ENCODE results near the gene TRPM7. TPM values are rescaled to one million over a fixed set of nuclear protein-coding genes. Genes with fewer than 3 reads are reported as not detected.

The TRPM7 gene
- total and polyA plus RNA-seq, 2 of the 13 experiments (the other 11 are each of a cell fraction or from before 2014, with no cell fraction given): 11.0 to 36.0 TPM

DNA sequence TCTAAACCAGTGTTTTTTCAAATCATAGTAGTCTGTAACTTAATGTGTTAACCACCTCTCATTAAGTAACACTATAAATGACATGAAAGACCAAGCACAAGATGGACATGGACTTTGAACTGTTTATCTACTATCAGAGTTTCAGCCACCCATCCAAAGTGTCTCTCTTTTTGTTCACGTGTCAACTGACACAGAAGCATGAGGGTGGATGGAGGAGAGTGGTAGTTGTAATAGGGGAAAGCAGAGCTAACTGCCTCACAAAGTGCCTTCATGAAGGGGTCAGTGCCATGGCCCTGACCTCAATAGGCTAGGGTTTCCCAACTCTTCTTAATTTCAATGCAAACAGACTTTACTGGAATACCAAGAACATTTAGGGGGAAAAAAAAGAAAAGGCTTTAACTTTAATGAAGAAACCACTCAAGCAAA, 32.1 kb upstream of the TRPM7 start (continued):
- TF ChIP-seq, protein P1, sequence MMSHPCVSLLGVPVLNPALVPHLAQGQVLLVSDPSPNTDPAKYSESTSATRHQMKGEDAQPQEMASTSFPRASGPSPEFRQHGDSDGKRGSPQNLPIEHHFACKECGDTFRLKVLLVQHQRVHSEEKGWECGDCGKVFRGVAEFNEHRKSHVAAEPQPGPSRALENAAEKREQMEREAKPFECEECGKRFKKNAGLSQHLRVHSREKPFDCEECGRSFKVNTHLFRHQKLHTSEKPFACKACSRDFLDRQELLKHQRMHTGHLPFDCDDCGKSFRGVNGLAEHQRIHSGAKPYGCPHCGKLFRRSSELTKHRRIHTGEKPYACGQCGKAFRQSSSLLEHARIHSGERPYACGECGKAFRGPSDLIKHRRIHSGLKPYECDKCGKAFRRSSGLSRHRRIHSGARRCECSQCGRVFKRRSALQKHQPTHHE (CRISPR knock-in tag; IDR thresholded peaks at IDR 0.05; ENCODE audit: borderline replicate concordance): no peak
- no peak for TF ChIP-seq ZNF724P (CRISPR knock-in tag; IDR thresholded peaks at IDR 0.05; ENCODE audit: borderline replicate concordance)
- TF ChIP-seq KDM3A (CRISPR knock-in tag; IDR thresholded peaks at IDR 0.05; ENCODE audit: low read depth): 0 out of 2 replicates have a peak, but pooled peaks have one; percentile 38
- peak; percentile 92 for TF ChIP-seq ZNF264 (CRISPR knock-in tag; IDR thresholded peaks at IDR 0.05)
- TF ChIP-seq NCOA2 (CRISPR knock-in tag; IDR thresholded peaks at IDR 0.05): peak; percentile 95
- TF ChIP-seq HOXA3 (CRISPR knock-in tag; IDR thresholded peaks at IDR 0.05): peak; percentile 60; the same call in 1 of the 2 replicates
- no peak for TF ChIP-seq ZNF550 (CRISPR knock-in tag; IDR thresholded peaks at IDR 0.05; ENCODE audit: borderline replicate concordance)
- TF ChIP-seq, protein P2, sequence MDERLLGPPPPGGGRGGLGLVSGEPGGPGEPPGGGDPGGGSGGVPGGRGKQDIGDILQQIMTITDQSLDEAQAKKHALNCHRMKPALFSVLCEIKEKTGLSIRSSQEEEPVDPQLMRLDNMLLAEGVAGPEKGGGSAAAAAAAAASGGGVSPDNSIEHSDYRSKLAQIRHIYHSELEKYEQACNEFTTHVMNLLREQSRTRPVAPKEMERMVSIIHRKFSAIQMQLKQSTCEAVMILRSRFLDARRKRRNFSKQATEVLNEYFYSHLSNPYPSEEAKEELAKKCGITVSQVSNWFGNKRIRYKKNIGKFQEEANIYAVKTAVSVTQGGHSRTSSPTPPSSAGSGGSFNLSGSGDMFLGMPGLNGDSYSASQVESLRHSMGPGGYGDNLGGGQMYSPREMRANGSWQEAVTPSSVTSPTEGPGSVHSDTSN (CRISPR knock-in tag; IDR thresholded peaks at IDR 0.05): 0 out of 2 replicates have a peak, but pooled peaks have one; percentile 15
- TF ChIP-seq ZNF292 (CRISPR knock-in tag; IDR thresholded peaks at IDR 0.05; ENCODE audit: borderline replicate concordance, low read depth): no peak
- TF ChIP-seq HDAC2 (CRISPR knock-in tag; IDR thresholded peaks at IDR 0.05): peak; percentile 87
- TF ChIP-seq SOX5 (CRISPR knock-in tag; IDR thresholded peaks at IDR 0.05; ENCODE audit: borderline replicate concordance): peak; percentile 86
- no peak for TF ChIP-seq ZNF232 (CRISPR knock-in tag; IDR thresholded peaks at IDR 0.05; ENCODE audit: borderline replicate concordance)
- TF ChIP-seq ZKSCAN1 (IDR thresholded peaks at IDR 0.05; ENCODE audit: low read length): no peak
- TF ChIP-seq SMAD9 (CRISPR knock-in tag; IDR thresholded peaks at IDR 0.05): no peak
- TF ChIP-seq ZNF484 (CRISPR knock-in tag; IDR thresholded peaks at IDR 0.05; ENCODE audit: borderline replicate concordance, low read depth): no peak
- TF ChIP-seq MIXL1 (CRISPR knock-in tag; IDR thresholded peaks at IDR 0.05): peak; percentile 91
- TF ChIP-seq, protein P3, sequence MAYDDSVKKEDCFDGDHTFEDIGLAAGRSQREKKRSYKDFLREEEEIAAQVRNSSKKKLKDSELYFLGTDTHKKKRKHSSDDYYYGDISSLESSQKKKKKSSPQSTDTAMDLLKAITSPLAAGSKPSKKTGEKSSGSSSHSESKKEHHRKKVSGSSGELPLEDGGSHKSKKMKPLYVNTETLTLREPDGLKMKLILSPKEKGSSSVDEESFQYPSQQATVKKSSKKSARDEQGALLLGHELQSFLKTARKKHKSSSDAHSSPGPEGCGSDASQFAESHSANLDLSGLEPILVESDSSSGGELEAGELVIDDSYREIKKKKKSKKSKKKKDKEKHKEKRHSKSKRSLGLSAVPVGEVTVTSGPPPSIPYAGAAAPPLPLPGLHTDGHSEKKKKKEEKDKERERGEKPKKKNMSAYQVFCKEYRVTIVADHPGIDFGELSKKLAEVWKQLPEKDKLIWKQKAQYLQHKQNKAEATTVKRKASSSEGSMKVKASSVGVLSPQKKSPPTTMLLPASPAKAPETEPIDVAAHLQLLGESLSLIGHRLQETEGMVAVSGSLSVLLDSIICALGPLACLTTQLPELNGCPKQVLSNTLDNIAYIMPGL (CRISPR knock-in tag; IDR thresholded peaks at IDR 0.05; ENCODE audit: borderline replicate concordance in 1 of 2, low read depth in 1 of 2): 0 out of 4 replicates have a peak, but pooled peaks of 1 of the 2 experiments have one; percentile 24
- TF ChIP-seq ZFP37 (CRISPR knock-in tag; IDR thresholded peaks at IDR 0.05; ENCODE audit: borderline replicate concordance): peak; percentile 86; the same call in 1 of the 2 replicates
- TF ChIP-seq, protein P4, sequence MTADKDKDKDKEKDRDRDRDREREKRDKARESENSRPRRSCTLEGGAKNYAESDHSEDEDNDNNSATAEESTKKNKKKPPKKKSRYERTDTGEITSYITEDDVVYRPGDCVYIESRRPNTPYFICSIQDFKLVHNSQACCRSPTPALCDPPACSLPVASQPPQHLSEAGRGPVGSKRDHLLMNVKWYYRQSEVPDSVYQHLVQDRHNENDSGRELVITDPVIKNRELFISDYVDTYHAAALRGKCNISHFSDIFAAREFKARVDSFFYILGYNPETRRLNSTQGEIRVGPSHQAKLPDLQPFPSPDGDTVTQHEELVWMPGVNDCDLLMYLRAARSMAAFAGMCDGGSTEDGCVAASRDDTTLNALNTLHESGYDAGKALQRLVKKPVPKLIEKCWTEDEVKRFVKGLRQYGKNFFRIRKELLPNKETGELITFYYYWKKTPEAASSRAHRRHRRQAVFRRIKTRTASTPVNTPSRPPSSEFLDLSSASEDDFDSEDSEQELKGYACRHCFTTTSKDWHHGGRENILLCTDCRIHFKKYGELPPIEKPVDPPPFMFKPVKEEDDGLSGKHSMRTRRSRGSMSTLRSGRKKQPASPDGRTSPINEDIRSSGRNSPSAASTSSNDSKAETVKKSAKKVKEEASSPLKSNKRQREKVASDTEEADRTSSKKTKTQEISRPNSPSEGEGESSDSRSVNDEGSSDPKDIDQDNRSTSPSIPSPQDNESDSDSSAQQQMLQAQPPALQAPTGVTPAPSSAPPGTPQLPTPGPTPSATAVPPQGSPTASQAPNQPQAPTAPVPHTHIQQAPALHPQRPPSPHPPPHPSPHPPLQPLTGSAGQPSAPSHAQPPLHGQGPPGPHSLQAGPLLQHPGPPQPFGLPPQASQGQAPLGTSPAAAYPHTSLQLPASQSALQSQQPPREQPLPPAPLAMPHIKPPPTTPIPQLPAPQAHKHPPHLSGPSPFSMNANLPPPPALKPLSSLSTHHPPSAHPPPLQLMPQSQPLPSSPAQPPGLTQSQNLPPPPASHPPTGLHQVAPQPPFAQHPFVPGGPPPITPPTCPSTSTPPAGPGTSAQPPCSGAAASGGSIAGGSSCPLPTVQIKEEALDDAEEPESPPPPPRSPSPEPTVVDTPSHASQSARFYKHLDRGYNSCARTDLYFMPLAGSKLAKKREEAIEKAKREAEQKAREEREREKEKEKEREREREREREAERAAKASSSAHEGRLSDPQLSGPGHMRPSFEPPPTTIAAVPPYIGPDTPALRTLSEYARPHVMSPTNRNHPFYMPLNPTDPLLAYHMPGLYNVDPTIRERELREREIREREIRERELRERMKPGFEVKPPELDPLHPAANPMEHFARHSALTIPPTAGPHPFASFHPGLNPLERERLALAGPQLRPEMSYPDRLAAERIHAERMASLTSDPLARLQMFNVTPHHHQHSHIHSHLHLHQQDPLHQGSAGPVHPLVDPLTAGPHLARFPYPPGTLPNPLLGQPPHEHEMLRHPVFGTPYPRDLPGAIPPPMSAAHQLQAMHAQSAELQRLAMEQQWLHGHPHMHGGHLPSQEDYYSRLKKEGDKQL (CRISPR knock-in tag; IDR thresholded peaks at IDR 0.05; ENCODE audit: low read depth): peak; percentile 46; the same call in 1 of the 2 replicates
- TF ChIP-seq ZC3H4 (CRISPR knock-in tag; IDR thresholded peaks at IDR 0.05; ENCODE audit: borderline replicate concordance): no peak
